ENCODE measurements around the gene APP.
A peak's percentile ranks its signal among the peaks of the same experiment; 100 is the strongest.
"Not testable (repeated sequence)": the region's sequence is repeated elsewhere in the genome, so short reads cannot be mapped to it uniquely, and the experiment has no call there.

Gene APP

DNA sequence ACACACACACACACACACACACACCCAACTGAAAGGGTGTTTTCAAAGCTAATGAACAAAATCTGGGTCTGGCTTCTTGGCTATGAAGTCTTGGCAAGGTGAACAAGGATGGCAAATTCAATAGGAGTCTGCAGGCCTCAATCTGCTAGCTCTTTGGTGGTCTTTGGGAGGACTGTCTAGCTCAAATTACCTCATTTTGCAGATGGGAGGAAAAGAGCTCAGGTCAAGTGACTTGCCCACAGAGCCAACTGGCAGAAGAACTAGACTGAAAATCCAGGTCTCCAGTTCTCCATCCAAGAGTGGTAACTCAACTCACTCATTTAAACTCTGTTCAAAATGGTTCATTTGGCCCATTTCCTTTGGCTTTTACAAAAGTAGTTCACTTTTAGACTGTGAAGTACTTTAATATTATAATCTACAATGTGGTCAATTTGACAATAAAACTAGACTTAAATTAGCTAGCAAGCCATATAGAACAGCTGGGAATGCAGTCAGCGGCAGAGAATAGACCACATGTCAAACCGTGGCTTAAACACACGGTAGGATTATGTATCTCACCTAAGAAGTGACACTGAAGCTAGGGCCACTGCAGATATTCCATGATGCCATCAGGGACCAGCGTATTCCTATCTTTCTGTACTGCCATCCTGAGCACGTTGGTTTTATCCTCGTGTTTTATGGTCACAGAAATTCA lies 112.9 kb downstream of the APP start:
- no peak for DNase-seq

DNA sequence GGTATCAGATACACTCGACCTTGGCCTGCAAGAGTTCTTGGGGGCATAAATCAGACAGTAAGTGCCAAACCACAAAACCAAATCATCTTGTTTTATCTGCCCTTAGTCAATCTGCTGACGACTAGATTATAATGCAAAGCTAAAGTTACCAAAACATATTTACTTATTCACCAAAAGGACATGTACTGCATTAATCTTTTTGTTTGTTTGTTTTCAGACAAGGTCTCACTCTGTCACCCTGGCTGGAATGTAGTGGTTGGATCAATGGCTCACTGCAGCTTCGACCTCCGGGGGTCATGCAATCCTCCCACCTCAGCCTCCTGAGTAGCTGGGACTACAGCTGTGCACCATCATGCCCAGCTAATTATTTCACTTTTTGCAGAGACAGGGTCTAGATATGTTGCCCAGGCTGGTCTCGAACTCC lies 114.7 kb downstream of the APP start:
- DNase-seq = no peak

DNA sequence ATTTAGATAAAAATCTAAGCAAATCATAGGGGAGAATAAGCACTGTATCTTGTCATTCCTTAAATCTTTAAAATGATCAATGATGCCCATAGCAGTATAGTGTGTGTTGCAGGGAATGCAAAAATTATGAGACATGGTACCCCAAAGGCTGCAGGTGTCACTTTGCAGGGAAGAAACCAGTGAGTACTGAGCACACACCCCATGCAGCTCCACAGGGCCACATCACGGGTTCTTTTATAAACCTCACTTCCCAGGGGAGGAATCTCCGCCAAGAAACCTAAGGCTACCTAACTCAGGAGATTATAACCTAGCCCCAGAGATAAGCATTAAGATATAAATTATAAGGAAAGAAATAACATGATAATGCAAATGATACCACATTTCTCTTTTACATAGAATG lies 115.6 kb downstream of the APP start:
- DNase-seq = no peak

DNA sequence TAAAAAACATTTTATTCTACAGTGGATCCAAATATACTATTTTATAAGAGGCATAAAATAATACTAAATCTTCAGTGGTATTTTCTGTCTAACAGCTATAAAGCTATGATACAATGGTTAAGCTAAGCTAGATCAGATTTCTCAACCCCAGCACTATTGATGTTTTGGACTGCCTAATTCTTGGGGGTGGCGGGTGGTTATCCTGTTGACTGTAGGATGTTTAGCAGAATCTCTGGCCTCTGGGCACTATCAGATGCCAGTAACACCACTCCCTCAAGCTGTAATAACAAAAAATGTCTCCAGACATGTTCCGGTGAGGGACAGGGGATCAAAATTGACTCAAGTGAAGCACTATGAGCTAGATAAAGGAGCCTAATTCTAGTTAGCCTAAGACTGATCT lies 118.5 kb downstream of the APP start:
- no peak for DNase-seq

DNA sequence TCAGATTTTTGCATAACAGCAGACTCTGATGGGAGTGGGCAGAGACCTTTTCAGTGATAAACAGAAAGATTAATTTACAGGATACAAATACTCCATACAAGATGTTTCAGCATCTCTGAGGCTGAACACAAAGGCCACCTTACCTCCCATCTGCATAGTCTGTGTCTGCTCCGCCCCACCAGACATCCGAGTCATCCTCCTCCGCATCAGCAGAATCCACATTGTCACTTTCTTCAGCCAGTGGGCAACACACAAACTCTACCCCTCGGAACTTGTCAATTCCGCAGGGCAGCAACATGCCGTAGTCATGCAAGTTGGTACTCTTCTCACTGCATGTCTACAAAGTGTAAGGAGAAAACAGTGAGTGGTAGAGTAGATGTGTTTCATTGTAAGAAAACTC lies 119.7 kb downstream of the APP start:
- no peak for DNase-seq

DNA sequence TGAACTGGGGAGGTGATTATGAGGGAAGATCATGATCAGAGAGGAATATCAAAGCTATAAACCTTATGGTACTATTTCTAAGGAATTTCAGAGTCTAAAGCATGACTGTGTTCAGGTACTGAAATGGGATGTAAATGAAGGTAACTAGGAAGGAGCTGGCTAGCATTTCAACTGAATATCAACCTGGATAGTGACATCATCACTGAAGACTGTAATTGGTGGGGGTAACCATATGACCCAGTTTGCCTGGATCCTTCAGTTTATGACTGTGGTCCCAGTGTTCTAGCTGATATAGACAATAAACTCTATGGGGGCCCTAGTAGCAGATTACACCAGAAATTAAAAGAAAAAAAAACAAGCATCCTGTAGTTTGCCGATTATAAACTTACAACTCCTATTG lies 120.8 kb downstream of the APP start:
- DNase-seq = no peak

DNA sequence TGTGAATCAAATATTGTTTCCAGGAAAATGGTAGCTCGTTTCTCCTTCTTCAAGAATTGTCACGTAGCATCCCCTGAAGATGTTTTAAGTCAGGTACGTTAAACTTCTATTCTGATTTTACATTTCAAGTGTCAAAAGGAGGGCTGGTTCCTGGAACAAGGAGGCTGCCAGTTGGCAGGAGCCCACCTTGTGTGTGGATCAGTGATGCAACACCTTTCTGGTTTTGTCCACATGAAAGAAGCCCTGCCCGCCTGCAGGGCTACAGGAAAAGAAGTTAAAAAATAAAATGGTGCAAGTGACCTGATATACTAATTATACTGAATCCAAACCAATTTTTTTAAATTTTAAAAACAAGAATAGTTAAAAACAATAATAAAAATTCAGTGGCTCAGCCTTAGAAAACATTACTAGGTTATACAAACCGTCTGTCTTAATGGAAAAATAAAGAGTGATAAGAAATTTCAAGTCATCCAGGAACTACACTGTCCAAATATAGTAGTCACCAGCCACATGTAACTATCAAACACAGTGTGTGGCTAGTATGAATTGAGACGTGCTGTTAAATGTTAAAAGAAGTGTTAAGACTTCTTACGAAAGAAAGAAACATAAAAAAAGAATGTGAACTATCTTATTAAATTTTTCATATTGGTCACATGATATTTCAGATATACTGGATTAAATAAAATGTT lies 123.1 kb downstream of the APP start:
- DNase-seq = peak; percentile 63

DNA sequence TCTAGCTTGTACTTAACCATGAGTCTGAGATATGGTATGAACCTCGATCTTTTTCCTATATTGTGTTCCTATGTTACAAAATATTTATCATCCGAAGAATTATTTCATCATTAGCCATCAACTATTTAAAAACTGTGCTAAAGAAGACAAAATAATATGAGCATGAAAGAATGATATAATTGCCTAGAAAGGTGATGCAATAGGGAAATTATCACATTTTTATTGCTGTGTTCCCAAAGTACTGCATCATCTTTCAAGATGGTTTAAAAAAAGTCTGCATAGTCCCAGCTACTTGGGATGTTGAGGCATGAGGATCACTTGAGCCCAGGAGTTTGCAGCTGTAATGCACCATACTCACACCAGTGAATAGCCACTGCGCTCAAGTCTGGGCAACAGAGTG lies 126.7 kb downstream of the APP start:
- DNase-seq = no peak

DNA sequence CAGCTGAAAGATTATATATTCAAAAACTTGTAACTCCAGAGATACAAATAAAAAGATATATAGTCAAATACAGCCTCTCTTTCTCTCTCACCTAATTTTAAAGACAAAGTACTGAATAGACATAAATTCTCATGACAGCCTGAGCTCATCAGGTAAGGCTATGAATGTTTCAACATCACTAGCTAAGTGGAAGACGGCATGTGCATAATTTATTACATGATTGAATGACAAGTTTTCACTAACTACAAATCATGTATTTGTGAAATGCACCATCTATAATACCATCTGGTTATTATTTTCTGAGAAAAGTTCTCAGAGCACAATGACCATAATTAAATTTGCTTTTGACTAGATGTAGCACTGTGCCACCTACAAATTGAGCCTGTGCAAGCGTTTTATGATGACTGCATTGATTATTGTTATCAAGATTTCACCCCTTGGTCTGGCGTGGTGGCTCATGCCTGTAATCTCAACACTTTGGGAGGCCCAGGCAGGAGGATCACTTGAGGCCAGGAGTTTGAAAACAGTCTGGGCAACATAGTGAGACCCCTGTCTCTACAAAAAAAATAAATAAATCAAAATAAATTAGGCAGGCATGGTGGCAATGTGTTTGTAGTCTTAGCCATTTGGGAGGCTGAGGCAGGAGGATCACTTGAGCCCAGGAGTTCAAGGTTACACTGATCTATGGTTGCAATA lies 128.2 kb downstream of the APP start:
- no peak for DNase-seq

DNA sequence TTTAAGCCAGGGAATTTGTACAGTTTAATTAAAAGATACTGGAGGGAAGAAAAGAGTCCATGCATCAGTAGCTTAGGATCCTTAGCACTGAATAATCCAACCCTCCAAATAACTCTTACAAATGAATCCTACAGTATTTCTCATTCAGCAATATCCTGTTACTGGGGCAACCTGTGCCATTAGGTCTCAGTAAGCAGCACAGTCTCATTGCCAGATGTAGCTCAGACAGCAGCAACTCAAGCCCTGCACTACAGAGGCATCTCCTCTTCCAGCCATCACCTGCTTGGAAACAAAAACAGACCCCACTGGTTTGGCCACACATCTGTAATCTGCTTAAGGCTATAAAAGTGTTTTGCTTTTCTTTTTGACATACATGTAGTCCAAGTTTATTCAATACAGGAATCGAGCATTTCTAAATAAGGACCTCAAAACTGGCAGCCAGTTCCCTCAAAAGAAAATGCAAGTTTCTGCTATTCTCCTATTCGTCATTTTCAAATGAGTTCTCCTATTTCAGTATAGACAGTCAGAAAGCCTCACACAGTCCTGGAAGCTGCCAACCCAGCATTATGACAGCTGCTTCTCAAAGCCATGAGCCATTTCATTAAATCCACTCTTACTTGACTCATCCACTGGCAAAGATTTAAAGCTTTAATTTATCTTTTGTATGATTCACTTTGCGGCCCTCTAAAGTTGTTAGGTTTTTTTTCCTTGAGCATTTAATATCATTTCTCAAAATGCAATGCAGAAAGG lies 129.0 kb downstream of the APP start:
- DNase-seq = peak; percentile 19

DNA sequence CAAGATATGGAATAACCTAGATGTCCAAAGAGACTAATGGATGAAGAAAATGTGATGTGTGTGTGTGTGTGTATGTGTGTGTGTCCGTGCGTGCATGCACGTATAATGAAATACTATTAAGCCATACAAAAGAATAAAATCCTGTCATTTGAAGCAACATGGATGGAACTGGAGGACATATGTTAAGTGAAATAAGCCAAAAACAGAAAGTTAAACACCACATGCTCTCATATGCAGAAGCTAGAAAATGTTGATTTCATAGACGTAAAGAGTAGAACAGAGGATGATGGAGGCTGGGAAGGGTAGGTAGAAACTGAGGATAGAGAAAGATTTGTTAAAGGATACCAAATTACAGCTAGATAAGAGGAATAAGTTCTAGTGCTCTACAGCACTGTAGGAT lies 133.7 kb downstream of the APP start:
- DNase-seq = no peak

DNA sequence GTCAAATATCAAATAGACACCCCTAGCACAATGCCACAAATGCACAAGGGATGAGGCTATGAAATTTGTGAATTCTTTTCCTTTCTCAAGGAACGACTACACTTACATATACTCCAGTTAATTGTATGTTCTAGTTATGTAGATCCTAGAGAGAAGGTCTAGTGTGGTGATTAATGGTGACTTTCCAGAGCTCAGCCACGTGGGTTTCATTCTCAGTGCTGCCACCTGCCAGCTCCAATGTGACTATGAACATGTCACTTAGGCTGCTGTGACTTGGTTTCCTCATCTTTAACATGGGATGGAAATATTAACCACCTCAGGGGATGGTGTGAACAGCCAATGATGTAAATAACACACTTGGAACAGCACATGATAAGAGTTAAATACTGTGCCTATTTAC lies 138.3 kb downstream of the APP start:
- DNase-seq = no peak

DNA sequence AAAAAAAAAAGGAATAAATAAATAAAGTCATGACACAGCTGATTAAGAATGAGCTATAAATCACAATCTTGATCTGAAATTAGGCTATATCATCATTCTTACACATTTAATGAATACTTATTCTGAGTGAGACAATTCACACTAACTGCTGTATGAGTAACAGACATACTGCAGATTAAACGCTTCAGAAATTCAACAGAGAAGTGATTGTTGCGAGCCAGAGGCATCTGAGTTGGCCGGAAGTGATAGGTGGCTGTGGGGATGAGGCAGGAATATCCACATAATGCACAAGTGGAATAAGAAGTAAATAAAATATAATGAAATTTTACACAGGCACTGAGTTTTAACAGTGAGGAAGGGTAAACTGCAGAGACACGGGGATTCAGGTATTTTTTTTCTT lies 142.4 kb downstream of the APP start:
- no peak for DNase-seq

DNA sequence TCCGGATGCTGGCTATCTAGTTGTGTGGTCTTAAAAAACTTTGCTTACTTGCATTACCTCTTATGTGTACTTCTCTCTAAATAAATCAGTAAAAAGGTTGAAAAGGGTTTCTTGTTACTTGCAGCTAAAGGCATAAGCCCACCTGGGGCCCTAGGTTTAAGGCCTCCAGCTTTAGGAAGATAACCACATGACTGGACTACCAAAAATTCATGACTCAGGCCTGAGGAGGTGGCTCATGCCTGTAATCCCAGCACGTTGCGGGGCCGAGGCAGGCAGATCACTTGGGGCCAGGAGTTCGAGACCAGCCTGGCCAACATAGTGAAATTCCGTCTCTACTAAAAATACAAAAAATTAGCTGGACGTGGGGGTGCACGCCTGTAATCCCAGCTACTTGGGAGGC lies 142.9 kb downstream of the APP start:
- no peak for DNase-seq

DNA sequence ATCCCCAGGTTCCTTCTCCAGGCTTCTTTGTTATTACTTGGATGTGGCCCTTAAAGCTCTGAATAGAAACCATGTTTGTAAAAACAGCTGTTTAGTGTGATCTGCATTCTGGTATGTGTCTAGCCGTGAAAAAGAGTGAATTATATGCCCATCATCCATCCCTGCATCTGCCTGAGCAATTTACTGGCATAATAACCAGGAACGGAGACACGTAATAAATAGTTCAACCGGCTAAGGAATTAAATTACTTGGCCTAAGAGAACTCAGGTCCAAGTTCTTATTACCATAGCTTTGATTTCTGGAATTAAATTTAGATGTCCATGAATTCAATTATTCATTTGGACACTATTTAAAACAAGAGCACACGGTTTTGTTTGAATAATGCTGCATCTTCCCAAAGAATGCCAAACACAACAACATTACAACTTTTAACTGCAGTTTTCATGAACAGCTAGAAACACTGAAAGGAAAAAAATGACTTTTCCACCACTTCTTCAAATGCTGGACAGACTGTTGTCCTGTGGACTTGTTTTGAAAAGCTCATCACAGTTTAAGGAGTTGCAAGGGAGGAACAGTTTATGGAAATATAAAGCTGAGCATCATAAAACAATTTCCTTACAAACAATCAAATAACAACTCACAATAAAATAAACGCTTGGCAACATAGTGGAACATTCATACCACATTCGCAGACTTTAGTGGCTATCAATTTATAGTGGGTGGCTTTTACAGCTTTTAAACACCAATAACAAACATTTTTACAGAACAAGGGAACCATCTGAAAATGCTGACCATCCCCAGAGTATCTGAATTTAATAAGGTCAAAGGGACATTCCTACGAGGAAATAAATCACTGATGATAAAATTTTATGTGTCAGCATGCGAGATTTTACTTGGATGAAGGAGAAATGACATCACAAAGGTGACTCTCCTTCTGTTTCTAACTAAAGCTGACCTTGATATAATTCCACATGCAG lies 144.7 kb downstream of the APP start:
- DNase-seq = no peak

DNA sequence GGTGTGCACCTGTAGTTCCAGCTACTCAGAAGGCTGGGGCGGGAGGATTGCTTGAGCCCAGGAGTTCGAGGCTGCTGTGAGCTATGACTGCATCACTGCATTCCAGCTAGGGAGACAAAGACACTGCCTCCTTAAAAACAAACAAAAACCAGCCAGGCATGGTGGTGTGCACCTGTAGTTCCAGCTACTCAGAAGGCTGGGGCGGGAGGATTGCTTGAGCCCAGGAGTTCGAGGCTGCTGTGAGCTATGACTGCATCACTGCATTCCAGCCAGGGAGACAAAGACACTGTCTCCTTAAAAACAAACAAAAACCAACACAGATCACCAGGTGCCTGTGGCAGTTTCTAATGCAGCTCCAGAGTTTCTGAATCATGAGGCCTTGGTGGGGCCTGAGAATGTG lies 147.2 kb downstream of the APP start:
- not testable (repeated sequence) for DNase-seq

DNA sequence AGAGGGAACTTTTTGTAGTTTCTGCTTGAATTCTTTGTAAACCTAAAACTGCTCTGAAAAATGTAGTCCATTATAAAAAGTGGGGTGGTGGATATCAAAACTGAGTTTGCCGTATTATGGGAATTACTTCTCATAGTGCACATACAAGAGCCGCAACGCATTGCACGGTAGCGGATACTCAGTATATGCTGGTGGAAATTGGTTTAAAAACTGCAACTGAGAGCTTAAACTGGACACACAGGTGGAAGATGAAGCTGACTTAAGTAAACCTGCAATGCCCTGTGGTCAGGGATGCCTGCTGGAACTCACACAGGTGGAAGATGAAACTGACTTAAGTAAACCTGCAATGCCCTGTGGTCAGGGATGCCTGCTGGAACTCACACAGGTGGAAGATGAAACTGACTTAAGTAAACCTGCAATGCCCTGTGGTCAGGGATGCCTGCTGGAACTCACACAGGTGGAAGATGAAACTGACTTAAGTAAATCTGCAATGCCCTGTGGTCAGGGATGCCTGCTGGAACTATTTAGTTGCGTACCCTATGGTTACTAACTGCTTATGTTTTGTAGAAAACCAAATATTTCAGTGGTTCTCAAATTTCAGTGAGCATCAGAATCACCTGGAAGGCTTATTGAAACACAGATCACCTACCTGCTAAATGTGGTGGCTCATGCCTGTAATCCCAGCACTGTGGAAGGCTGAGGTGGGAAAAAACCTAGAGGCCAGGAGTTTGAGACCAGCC lies 147.8 kb downstream of the APP start:
- not testable (repeated sequence) for DNase-seq

DNA sequence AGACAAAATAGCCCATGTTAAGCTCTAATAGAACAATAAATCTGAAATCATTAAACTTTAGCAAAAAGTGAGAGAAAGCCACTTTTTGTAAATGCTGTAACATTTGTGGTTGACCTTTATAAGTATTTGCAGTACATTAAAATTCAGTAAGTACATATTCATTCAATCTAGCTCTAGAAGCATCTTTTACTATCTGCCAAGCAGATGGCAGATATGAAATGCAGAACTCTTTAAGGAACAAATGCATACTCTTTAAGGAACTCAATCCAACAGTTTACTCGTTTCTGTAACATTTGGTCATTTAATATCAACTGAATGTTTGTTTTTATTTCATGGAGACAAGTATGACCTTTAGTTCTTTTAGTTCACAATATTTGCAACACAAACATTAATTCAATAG lies 150.1 kb downstream of the APP start:
- no peak for DNase-seq

DNA sequence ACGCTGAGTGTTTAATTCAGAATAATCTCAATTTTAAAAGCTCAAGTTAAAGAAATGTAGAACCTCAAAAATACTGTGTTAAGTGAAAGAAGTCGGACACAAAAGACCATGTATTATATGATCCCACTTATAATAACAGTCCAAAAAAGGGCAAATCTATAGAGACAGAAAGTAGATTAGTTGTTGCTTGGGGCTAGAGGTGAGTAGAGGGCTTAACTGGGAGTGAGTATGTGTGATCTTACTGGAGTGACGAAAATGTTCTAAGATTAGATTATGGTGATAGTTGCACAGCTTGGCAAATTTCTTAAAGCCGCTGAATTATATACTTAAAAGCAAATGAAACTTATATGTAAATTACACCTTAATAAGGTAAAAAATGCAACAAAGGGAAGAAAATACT lies 150.5 kb downstream of the APP start:
- DNase-seq = no peak

DNA sequence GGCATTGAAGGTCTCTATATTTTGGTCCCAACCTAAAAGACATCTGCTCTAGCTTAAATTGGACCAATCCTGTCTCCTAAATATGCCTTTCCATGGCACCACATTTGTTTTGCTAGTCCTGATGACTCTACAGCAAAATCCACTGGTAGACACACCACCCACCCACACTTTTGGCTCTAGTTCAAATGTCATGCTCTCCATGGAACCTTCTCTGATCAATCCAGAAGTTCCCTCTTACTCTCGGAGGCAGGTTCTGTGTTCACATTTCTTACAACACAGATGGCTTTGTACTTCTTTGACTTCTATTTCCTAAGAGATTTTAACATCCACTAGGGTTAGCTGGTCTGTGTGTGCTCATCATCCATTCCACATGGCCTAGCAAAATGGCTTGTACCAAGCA lies 151.3 kb downstream of the APP start:
- no peak for DNase-seq

DNA sequence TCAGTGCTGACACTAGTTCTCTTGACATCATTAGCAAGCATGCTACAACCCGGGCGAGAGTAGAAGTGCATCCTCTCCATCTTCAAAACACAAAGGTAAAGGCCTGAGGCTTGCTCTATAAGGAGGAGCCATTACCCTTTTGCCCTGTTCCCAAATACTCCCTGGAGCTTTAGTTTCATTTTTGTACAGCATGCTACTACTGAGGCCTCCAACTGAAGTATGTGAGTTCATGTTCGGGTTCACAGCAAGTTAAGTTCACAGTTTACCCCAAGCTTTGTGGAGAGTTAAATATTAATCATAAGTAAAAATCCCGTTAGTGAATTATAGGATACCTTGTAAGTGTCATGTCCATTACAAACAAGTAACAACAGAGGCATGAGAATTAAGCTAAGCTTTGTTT lies 156.6 kb downstream of the APP start:
- no peak for DNase-seq

DNA sequence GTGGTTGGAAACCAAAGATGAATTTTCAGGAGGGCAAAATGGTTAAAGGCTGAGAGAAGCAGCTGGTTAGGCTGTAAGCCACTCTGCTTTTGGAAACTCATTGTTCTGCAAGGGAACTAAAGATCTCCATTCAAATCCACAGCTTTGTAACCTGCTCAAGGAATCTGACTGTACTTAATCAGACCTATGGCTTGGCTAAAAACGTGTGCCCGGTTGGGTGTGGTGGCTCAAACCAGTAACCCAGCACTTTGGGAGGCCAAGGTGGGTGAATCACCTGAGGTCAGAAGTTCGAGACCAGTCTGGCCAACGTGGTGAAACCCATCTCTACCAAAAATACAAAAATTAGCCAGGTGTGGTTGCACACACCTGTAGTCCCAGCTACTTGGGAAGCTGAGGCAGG lies 158.1 kb downstream of the APP start:
- DNase-seq = not testable (repeated sequence)

Measured in kidney glomerular epithelial cell (primary cell).